HG03103 (cell line): ENCODE results near the gene TMIE.
"Not testable (repeated sequence)": the region's sequence is repeated elsewhere in the genome, so short reads cannot be mapped to it uniquely, and the experiment has no call there.

Experiments
- ATAC-seq: cut with Tn5 transposase; IDR thresholded peaks from one replicate; pipeline ENCODE4 v1.9.1; 2021; ENCODE audit warnings: low read depth; ENCODE audit not compliant: unreplicated experiment

Gene TMIE

GRCh38 chr3:46682974-46683373, 18.2 kb upstream of the TMIE start:
- ATAC-seq = no peak

- no peak for ATAC-seq
Observed at GRCh38 chr3:46684891-46685290, 16.3 kb upstream of the TMIE start.

GRCh38 chr3:46685446-46685845, 15.7 kb upstream of the TMIE start:
- ATAC-seq = no peak

- no peak for ATAC-seq
Observed at GRCh38 chr3:46690798-46691197, 10.4 kb upstream of the TMIE start.

GRCh38 chr3:46692566-46692990, 8.6 kb upstream of the TMIE start:
- ATAC-seq = no peak

- no peak for ATAC-seq
Observed at GRCh38 chr3:46693038-46693891, 7.9 kb upstream of the TMIE start, which contains the start of gene ALS2CL. ALS2CL (minus strand) TSS chr3:46693679; CDS start chr3:46689440, 4,239 bp downstream.

GRCh38 chr3:46693892-46694226, 7.3 kb upstream of the TMIE start:
- no peak for ATAC-seq

GRCh38 chr3:46694520-46694919, 6.7 kb upstream of the TMIE start:
- ATAC-seq = no peak

- ATAC-seq = no peak
Observed at GRCh38 chr3:46695177-46695961, 5.8 kb upstream of the TMIE start.

- ATAC-seq = no peak
Observed at GRCh38 chr3:46695962-46696894, 5.0 kb upstream of the TMIE start.

- ATAC-seq = no peak
Observed at GRCh38 chr3:46699676-46700523, 1.3 kb upstream of the TMIE start.

- no peak for ATAC-seq
Observed at GRCh38 chr3:46700772-46701171, 420 bp upstream of the TMIE start.

GRCh38 chr3:46702246-46703012, 1.2 kb downstream of the TMIE start:
- no peak for ATAC-seq

GRCh38 chr3:46703013-46703520, 1.9 kb downstream of the TMIE start:
- ATAC-seq = no peak

- not testable (repeated sequence) for ATAC-seq
Observed at GRCh38 chr3:46704346-46704745, 3.2 kb downstream of the TMIE start.

GRCh38 chr3:46705022-46705530, 3.9 kb downstream of the TMIE start:
- no peak for ATAC-seq

- no peak for ATAC-seq
Observed at GRCh38 chr3:46705751-46706552, 4.8 kb downstream of the TMIE start.
